OCI-LY1 (cell line): Measurements from ENCODE around the gene GMDS.

Source experiments
- H2AFZ ChIP-seq: fragments of 200-600 bp; sonication (generic), shearing (Covaris generic); 2 replicates; pipeline ENCODE4 v1.6.0; 2014; ENCODE audit warnings: antibody characterized with exemption, mild to moderate bottlenecking, low read length
- H3F3A ChIP-seq: fragments of 200-600 bp; sonication (generic), shearing (Covaris generic); 2 replicates; pipeline ENCODE4 v1.6.0; 2014; ENCODE audit warnings: mild to moderate bottlenecking, antibody characterized with exemption, low read length, moderate library complexity; ENCODE audit not compliant: insufficient read depth
- H3K27ac ChIP-seq: fragments of 200-600 bp; sonication (generic); 2 replicates; pipeline ENCODE4 v1.5.1; 2014; ENCODE audit warnings: low read length, mixed run types, mild to moderate bottlenecking, low read depth; ENCODE audit not compliant: poor library complexity, severe bottlenecking
- H3K27me3 ChIP-seq: fragments of 200-600 bp; sonication (generic); 2 replicates; pipeline ENCODE4 v1.6.0; 2014; ENCODE audit warnings: antibody characterized with exemption, mild to moderate bottlenecking, low read length, moderate library complexity; ENCODE audit not compliant: insufficient read depth
- H3K36me3 ChIP-seq: fragments of 200-600 bp; sonication (generic); 2 replicates; pipeline ENCODE4 v1.6.1; 2014; ENCODE audit warnings: mild to moderate bottlenecking, antibody characterized with exemption, low read length, moderate library complexity, mixed read lengths; ENCODE audit not compliant: insufficient read depth
- H3K4me1 ChIP-seq: fragments of 200-600 bp; sonication (generic); 2 replicates; pipeline ENCODE4 v1.5.1; 2014; ENCODE audit warnings: mild to moderate bottlenecking, low read length, moderate library complexity; ENCODE audit not compliant: insufficient read depth, severe bottlenecking
- H3K4me2 ChIP-seq: fragments of 200-600 bp; sonication (generic), shearing (Covaris generic); 2 replicates; pipeline ENCODE4 v1.6.1; 2014; ENCODE audit warnings: low read length
- H3K4me3 ChIP-seq: fragments of 200-600 bp; sonication (generic); 2 replicates; pipeline ENCODE4 v1.5.1; 2014; ENCODE audit warnings: low read length, low read depth, mild to moderate bottlenecking, mixed read lengths; ENCODE audit not compliant: poor library complexity, severe bottlenecking
- H3K79me2 ChIP-seq: fragments of 200-600 bp; shearing (Covaris generic); 2 replicates; pipeline ENCODE4 v1.6.1; 2016; ENCODE audit warnings: mixed run types, low read length, mixed read lengths; ENCODE audit not compliant: insufficient read depth
- H3K9ac ChIP-seq: fragments of 200-600 bp; sonication (generic), shearing (Covaris generic); 2 replicates; pipeline ENCODE4 v1.6.1; 2014; ENCODE audit warnings: mild to moderate bottlenecking, low read length, mixed read lengths
- H3K9me2 ChIP-seq: fragments of 200-600 bp; sonication (generic), shearing (Covaris generic); 2 replicates; pipeline ENCODE4 v1.6.1; 2014; ENCODE audit warnings: low read depth, mild to moderate bottlenecking, low read length, mixed read lengths
- H3K9me3 ChIP-seq: fragments of 200-600 bp; shearing (Covaris generic); 2 replicates; pipeline ENCODE4 v1.6.1; 2014; ENCODE audit warnings: low read length, mixed read lengths
- H4K20me1 ChIP-seq: fragments of 200-600 bp; sonication (generic), shearing (Covaris generic); 2 replicates; pipeline ENCODE4 v1.6.0; 2016; ENCODE audit warnings: mild to moderate bottlenecking, low read length; ENCODE audit not compliant: insufficient read depth
- CTCF ChIP-seq: fragments of 200-600 bp; sonication (generic), shearing (Covaris generic); IDR thresholded peaks from 2 replicates; pipeline ENCODE4 v1.5.1; 2017; ENCODE audit warnings: mild to moderate bottlenecking, antibody characterized with exemption, low read length, moderate library complexity, mixed read lengths
- EZH2 ChIP-seq: fragments of 200-600 bp; sonication (generic), shearing (Covaris generic); IDR thresholded peaks from 2 replicates; pipeline ENCODE4 v1.8.0; 2017; ENCODE audit warnings: borderline replicate concordance, mixed run types, mild to moderate bottlenecking, antibody characterized with exemption, low read length, moderate library complexity, mixed read lengths

Gene GMDS

DNA sequence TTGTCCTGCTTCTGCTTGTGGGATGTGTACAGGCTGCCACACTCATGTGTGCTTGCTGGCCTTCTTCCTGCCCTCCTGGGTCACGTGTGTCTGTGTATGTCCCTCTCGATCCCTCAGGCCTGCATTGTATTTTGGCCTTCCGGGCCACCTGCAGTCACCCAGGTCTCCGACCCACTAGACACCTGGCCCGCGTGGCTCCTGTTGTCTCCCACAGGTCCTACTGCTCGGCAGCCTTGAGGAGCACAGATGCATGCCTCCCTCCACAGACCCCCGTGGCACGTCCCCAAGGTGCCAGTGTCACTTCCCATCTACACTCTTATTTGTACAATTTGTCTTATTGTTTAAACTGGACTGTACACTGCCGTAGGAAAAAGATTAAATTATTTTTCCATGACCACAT is 592.6 kb downstream of the GMDS start:
- no peak overlapping the region for H2AFZ ChIP-seq
- H3K9me3 ChIP-seq, result no peaks in the 10 kb centered on the region
- H3K27ac ChIP-seq, result no peak overlapping the region
- H4K20me1 ChIP-seq, result no peaks in the 10 kb centered on the region
- H3K4me3 ChIP-seq, result no peak overlapping the region
- no peaks in the 10 kb centered on the region for H3K79me2 ChIP-seq
- TF ChIP-seq CTCF, result no peak
- no peak for TF ChIP-seq EZH2
- no peaks in the 10 kb centered on the region for H3K27me3 ChIP-seq
- H3K4me1 ChIP-seq, result no peaks in the 10 kb centered on the region
- H3F3A ChIP-seq, result no peaks in the 10 kb centered on the region
- no peak overlapping the region for H3K4me2 ChIP-seq
- no peak overlapping the region for H3K9ac ChIP-seq
- H3K9me2 ChIP-seq, result no peaks in the 10 kb centered on the region
- H3K36me3 ChIP-seq, result peaks cover 6% of the 10 kb centered on the region; the same call in 1 of the 2 replicates

DNA sequence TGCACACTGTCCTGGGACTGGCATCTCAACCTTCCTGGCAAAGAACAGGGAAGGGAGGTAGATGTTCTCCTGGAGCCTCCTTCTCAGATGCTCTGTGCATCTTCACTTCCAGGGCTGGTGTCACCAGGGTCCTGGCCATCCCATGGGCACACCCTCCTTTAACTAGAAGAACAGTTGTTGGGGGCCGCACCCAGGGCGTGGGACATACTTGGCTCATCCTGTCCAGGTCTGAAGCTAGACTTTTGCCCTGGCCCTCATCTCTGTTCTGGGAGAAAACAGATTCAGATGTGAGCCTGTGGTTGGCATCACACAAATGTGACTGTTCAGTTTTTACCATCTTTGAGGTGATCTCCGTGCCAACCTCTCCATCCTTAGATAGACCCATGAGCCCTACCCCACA is 594.0 kb downstream of the GMDS start:
- H3K4me2 ChIP-seq, result no peak overlapping the region
- no peaks in the 10 kb centered on the region for H3K9me2 ChIP-seq
- TF ChIP-seq CTCF (no peak), EZH2 (no peak)
- H3K27ac ChIP-seq, result no peak overlapping the region
- no peak overlapping the region for H3K4me3 ChIP-seq
- H3K79me2 ChIP-seq, result no peaks in the 10 kb centered on the region
- no peaks in the 10 kb centered on the region for H3K27me3 ChIP-seq
- H3K36me3 ChIP-seq, result peaks cover 10% of the 10 kb centered on the region; the same call in 1 of the 2 replicates
- H3K9me3 ChIP-seq, result no peaks in the 10 kb centered on the region
- H4K20me1 ChIP-seq, result no peaks in the 10 kb centered on the region
- H3K9ac ChIP-seq, result no peak overlapping the region
- no peak overlapping the region for H2AFZ ChIP-seq
- H3F3A ChIP-seq, result no peaks in the 10 kb centered on the region
- H3K4me1 ChIP-seq, result no peaks in the 10 kb centered on the region

GRCh38 chr6:1645466-1646185 is 599.8 kb downstream of the GMDS start:
- no peaks in the 10 kb centered on the region for H4K20me1 ChIP-seq
- 0 out of 2 replicates have a peak, but pooled peaks cover 5% of the 10 kb centered on the region for H3K36me3 ChIP-seq
- no peak overlapping the region for H2AFZ ChIP-seq
- H3K27ac ChIP-seq, result no peak overlapping the region
- H3K4me3 ChIP-seq, result no peak overlapping the region
- H3K27me3 ChIP-seq, result no peaks in the 10 kb centered on the region
- no peaks in the 10 kb centered on the region for H3F3A ChIP-seq
- H3K9me3 ChIP-seq, result no peaks in the 10 kb centered on the region
- H3K4me2 ChIP-seq, result no peak overlapping the region
- no peaks in the 10 kb centered on the region for H3K79me2 ChIP-seq
- TF ChIP-seq EZH2 (no peak), CTCF (no peak)
- no peak overlapping the region for H3K9ac ChIP-seq
- no peaks in the 10 kb centered on the region for H3K9me2 ChIP-seq
- no peaks in the 10 kb centered on the region for H3K4me1 ChIP-seq
